ENCODE results near the gene SVIP.

DNA sequence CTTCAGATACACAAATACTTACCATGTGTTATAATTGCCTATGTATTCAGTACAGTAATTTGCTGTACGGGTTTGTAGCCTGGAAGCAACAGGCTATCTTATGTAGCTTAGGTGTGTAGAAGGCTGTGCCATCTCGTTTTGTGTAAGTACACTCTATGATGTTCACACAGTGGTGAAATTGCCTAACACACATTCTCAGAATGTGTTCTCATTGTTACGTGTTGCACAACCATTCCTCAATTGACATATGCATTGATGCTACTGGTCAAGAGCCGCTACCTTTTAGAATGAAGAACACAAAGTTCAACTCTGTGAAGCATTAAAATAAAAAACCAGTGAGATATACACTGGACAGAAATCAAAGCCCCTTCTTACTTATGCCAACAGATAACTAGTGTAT is 26.7 kb downstream of the SVIP start:
- TF ChIP-seq, protein P1, sequence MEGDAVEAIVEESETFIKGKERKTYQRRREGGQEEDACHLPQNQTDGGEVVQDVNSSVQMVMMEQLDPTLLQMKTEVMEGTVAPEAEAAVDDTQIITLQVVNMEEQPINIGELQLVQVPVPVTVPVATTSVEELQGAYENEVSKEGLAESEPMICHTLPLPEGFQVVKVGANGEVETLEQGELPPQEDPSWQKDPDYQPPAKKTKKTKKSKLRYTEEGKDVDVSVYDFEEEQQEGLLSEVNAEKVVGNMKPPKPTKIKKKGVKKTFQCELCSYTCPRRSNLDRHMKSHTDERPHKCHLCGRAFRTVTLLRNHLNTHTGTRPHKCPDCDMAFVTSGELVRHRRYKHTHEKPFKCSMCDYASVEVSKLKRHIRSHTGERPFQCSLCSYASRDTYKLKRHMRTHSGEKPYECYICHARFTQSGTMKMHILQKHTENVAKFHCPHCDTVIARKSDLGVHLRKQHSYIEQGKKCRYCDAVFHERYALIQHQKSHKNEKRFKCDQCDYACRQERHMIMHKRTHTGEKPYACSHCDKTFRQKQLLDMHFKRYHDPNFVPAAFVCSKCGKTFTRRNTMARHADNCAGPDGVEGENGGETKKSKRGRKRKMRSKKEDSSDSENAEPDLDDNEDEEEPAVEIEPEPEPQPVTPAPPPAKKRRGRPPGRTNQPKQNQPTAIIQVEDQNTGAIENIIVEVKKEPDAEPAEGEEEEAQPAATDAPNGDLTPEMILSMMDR (IDR thresholded peaks at IDR 0.05), result no peak
- TF ChIP-seq POLR2A (IDR thresholded peaks at IDR 0.05), result no peak

Data from right lobe of liver (tissue), 4 donors.